Liver (tissue), 9 donors: Measurements from ENCODE around the gene NCAM1. TPM values are rescaled to one million over a fixed set of nuclear protein-coding genes. Genes with fewer than 3 reads are reported as not detected.

Source experiments
- DNase-seq: peaks from one replicate; pipeline ENCODE4 v3.0.0-alpha.2; 2017; ENCODE audit warnings: low spot score
- H3K27ac ChIP-seq, 2 donors: one replicate each; pipeline ENCODE4 v1.7.0; 2013; ENCODE audit warnings: inconsistent platforms in 2 of 2, low read length in 2 of 2, control low read depth in 1 of 2, low read depth in 1 of 2, mild to moderate bottlenecking in 1 of 2
- H3K27me3 ChIP-seq, 4 donors: one replicate each; pipeline versions ENCODE4 v1.6.1 to v1.7.0; 2013; ENCODE audit warnings: low read length in 3 of 4, inconsistent platforms in 1 of 4, mild to moderate bottlenecking in 1 of 4, moderate library complexity in 1 of 4; ENCODE audit not compliant: control insufficient read depth in 4 of 4, insufficient read depth in 4 of 4
- H3K36me3 ChIP-seq, 4 donors: one replicate each; pipeline versions ENCODE4 v1.6.1 to v1.7.0; 2013; ENCODE audit warnings: low read length in 3 of 4, mild to moderate bottlenecking in 3 of 4, low read depth in 1 of 4, moderate library complexity in 1 of 4; ENCODE audit not compliant: control insufficient read depth in 4 of 4, insufficient read depth in 3 of 4
- H3K4me1 ChIP-seq, 4 donors: one replicate each; pipeline versions ENCODE4 v1.6.1 to v1.7.0; 2013; ENCODE audit warnings: low read length in 3 of 4, mild to moderate bottlenecking in 3 of 4, moderate library complexity in 1 of 4; ENCODE audit not compliant: control insufficient read depth in 4 of 4, insufficient read depth in 4 of 4
- H3K4me3 ChIP-seq, 3 donors: one replicate each; pipeline versions ENCODE4 v1.6.1 to v1.7.0; 2013; ENCODE audit warnings: low read length in 3 of 3, control low read depth in 1 of 3, low read depth in 1 of 3, mild to moderate bottlenecking in 1 of 3
- H3K9ac ChIP-seq, 2 donors: one replicate each; pipeline ENCODE4 v1.7.0; 2013; ENCODE audit warnings: low read length in 2 of 2, mild to moderate bottlenecking in 2 of 2, moderate library complexity in 2 of 2, control low read depth in 1 of 2, low read depth in 1 of 2
- H3K9me3 ChIP-seq, 4 donors: one replicate each; pipeline versions ENCODE4 v1.6.1 to v1.7.0; 2013; ENCODE audit warnings: low read length in 3 of 4; ENCODE audit not compliant: control insufficient read depth in 4 of 4
- EGR1 ChIP-seq, 2 donors: IDR thresholded peaks; 2 replicates each; pipeline ENCODE4 v1.6.1; 2016 to 2018; ENCODE audit warnings: antibody characterized with exemption in 2 of 2, low read depth in 2 of 2
- FOXA1 ChIP-seq: IDR thresholded peaks from 2 replicates; pipeline ENCODE4 v1.6.1; 2016; ENCODE audit warnings: antibody characterized with exemption
- FOXA2 ChIP-seq: IDR thresholded peaks from 2 replicates; pipeline ENCODE4 v1.6.1; 2016; ENCODE audit warnings: antibody characterized with exemption
- GABPA ChIP-seq, 2 donors: IDR thresholded peaks in 1 of 2; conservative IDR thresholded peaks in 1 of 2; 2 replicates each; pipeline ENCODE4 v1.6.1; 2016; ENCODE audit warnings: antibody characterized with exemption in 2 of 2, mild to moderate bottlenecking in 1 of 2, moderate library complexity in 1 of 2
- HNF4A ChIP-seq, 2 donors: conservative IDR thresholded peaks; 2 replicates each; pipeline ENCODE4 v1.6.1; 2016; ENCODE audit warnings: antibody characterized with exemption in 2 of 2, mild to moderate bottlenecking in 2 of 2
- HNF4G ChIP-seq: IDR thresholded peaks from 2 replicates; pipeline ENCODE4 v1.6.1; 2016; ENCODE audit warnings: antibody characterized with exemption
- JUND ChIP-seq, 2 donors: IDR thresholded peaks; 2 replicates each; pipeline ENCODE4 v1.6.1; 2016; ENCODE audit warnings: antibody characterized with exemption in 2 of 2
- MAX ChIP-seq: IDR thresholded peaks from 2 replicates; pipeline ENCODE4 v1.6.1; 2016; ENCODE audit warnings: antibody characterized with exemption
- NR2F2 ChIP-seq: IDR thresholded peaks from 2 replicates; pipeline ENCODE4 v1.6.1; 2016; ENCODE audit warnings: antibody characterized with exemption
- RAD21 ChIP-seq, 2 donors: IDR thresholded peaks; 2 replicates each; pipeline ENCODE4 v1.6.1; 2016; ENCODE audit warnings: antibody characterized with exemption in 2 of 2, mild to moderate bottlenecking in 2 of 2
- RXRA ChIP-seq, 2 donors: IDR thresholded peaks; 2 replicates each; pipeline ENCODE4 v1.6.1; 2017 to 2018; ENCODE audit warnings: antibody characterized with exemption in 2 of 2, mild to moderate bottlenecking in 1 of 2
- SP1 ChIP-seq: IDR thresholded peaks from 2 replicates; pipeline ENCODE4 v1.6.1; 2018; ENCODE audit warnings: antibody characterized with exemption, mild to moderate bottlenecking
- TAF1 ChIP-seq: conservative IDR thresholded peaks from 2 replicates; pipeline ENCODE4 v1.6.1; 2016; ENCODE audit warnings: antibody characterized with exemption, mild to moderate bottlenecking
- YY1 ChIP-seq: IDR thresholded peaks from 2 replicates; pipeline ENCODE4 v1.6.1; 2016; ENCODE audit warnings: antibody characterized with exemption, mild to moderate bottlenecking
- ZBTB33 ChIP-seq: IDR thresholded peaks from 2 replicates; pipeline ENCODE4 v1.6.1; 2016; ENCODE audit warnings: antibody characterized with exemption
- WGBS: extraction: QIAGEN DNeasy Blood & Tissue Kit; methylation state at CpG from one replicate; pipeline ENCODE4 v1.1.7; 2013; 5-methylcytosine and 5-hydroxymethylcytosine counted together
- polyA plus RNA-seq, 2 donors: library from polyadenylated mRNA; stranded (reverse) in 1 of 2; unstranded in 1 of 2; fragments of 200-250 nt in 1 of 2; fragments of >200 nt in 1 of 2; fragmentation: Nextera tagmentation in 1 of 2; extraction: Ambion mirVana in 1 of 2; gene quantifications; one replicate each; pipeline versions ENCODE4 v1.2.1 to v1.2.3, GENCODE V29; 2013 to 2015
- total RNA-seq, 2 donors: library from RNA; depleted of rRNA; stranded (reverse); fragments of >200 nt; gene quantifications; one replicate each; pipeline ENCODE4 v1.2.3, GENCODE V29; 2014
- TF ChIP-seq, protein P1 (sequence below): fragments of 150-350 bp; IDR thresholded peaks from 2 replicates; pipeline ENCODE4 v1.5.1; 2017; ENCODE audit warnings: improper control_type of control experiment, low read depth, low read length; ENCODE audit not compliant: missing input control
- TF ChIP-seq, protein P2 (sequence below): IDR thresholded peaks from 2 replicates; pipeline ENCODE4 v1.6.1; 2016; ENCODE audit warnings: antibody characterized with exemption
- donor health status: healthy.
- donor health status: healthy.
- donor health status: healthy.
- donor health status: healthy.
- donor health status: healthy.

Gene NCAM1
- total and polyA plus RNA-seq, 4 donors, result 0.65 to 2.1 (median 0.88) TPM

GRCh38 chr11:113148076-113148475 is 186.9 kb downstream of the NCAM1 start:
- no peaks in the 10 kb centered on the region for H3K27me3 ChIP-seq
- H3K4me3 ChIP-seq, result no peak overlapping the region
- 79% methylated on average over 9 of the region's 9 CpGs for WGBS
- no peaks in the 10 kb centered on the region for H3K36me3 ChIP-seq
- no peak overlapping the region for H3K9ac ChIP-seq
- DNase-seq, result no peak
- TF ChIP-seq EGR1 (IDR thresholded peaks at IDR 0.05; ENCODE audit: low read depth in 2 of 2), result no peak
- no peak for TF ChIP-seq HNF4A (conservative IDR thresholded peaks at IDR 0.05)
- TF ChIP-seq TAF1, result no peak
- no peak for TF ChIP-seq ZBTB33
- TF ChIP-seq JUND (IDR thresholded peaks at IDR 0.05), result no peak
- no peak for TF ChIP-seq GABPA (IDR thresholded peaks at IDR 0.05 in 1 of 2, conservative IDR thresholded peaks at IDR 0.05 in 1 of 2)
- no peak for TF ChIP-seq YY1
- no peak for TF ChIP-seq RAD21 (IDR thresholded peaks at IDR 0.05)
- TF ChIP-seq MAX, result no peak
- TF ChIP-seq, protein P1, sequence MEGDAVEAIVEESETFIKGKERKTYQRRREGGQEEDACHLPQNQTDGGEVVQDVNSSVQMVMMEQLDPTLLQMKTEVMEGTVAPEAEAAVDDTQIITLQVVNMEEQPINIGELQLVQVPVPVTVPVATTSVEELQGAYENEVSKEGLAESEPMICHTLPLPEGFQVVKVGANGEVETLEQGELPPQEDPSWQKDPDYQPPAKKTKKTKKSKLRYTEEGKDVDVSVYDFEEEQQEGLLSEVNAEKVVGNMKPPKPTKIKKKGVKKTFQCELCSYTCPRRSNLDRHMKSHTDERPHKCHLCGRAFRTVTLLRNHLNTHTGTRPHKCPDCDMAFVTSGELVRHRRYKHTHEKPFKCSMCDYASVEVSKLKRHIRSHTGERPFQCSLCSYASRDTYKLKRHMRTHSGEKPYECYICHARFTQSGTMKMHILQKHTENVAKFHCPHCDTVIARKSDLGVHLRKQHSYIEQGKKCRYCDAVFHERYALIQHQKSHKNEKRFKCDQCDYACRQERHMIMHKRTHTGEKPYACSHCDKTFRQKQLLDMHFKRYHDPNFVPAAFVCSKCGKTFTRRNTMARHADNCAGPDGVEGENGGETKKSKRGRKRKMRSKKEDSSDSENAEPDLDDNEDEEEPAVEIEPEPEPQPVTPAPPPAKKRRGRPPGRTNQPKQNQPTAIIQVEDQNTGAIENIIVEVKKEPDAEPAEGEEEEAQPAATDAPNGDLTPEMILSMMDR, result no peak
- no peak for TF ChIP-seq FOXA2
- no peaks in the 10 kb centered on the region for H3K4me1 ChIP-seq
- H3K27ac ChIP-seq, result no peak overlapping the region
- no peaks in the 10 kb centered on the region for H3K9me3 ChIP-seq

DNA sequence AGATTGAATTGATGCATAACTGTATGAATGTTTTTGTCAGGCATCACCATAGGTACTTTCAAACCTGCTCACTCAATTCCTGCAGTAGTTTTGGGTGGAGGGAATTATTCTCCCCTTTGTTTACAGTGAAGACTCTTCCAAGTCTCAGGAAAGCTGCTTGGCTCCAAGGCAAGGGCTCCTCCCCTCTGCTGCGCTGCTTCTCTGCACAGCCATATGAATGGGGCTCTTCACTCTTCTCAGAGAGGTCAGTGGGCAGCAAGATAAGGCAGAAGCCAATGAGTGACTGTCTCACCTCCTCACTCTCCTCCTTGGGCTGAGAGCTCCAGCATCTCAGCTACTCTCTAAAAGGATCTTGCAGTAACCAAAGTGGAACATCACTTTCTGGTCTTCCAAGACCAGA is 187.4 kb downstream of the NCAM1 start:
- H3K9ac ChIP-seq, result no peak overlapping the region
- no peak overlapping the region for H3K27ac ChIP-seq
- TF ChIP-seq NR2F2 (no peak), TAF1 (no peak), MAX (no peak), YY1 (no peak), RXRA (IDR thresholded peaks at IDR 0.05) (no peak)
- TF ChIP-seq, protein P2, sequence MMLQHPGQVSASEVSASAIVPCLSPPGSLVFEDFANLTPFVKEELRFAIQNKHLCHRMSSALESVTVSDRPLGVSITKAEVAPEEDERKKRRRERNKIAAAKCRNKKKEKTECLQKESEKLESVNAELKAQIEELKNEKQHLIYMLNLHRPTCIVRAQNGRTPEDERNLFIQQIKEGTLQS, result no peak
- no peaks in the 10 kb centered on the region for H3K27me3 ChIP-seq
- H3K9me3 ChIP-seq, result no peaks in the 10 kb centered on the region
- 80% methylated on average over 1 of the region's 1 CpG for WGBS
- H3K36me3 ChIP-seq, result no peaks in the 10 kb centered on the region
- DNase-seq, result no peak
- H3K4me3 ChIP-seq, result no peak overlapping the region
- H3K4me1 ChIP-seq, result no peaks in the 10 kb centered on the region

GRCh38 chr11:113151521-113151920 is 190.3 kb downstream of the NCAM1 start:
- no peak for DNase-seq
- H3K4me1 ChIP-seq, result peaks cover 0 to 1% (median 0%) of the 10 kb centered on the region in 4 donors
- H3K36me3 ChIP-seq, result no peaks in the 10 kb centered on the region
- 73% methylated on average over 4 of the region's 4 CpGs for WGBS
- H3K27me3 ChIP-seq, result peaks cover 0 to 4% (median 0%) of the 10 kb centered on the region in 4 donors
- no peak overlapping the region for H3K27ac ChIP-seq
- H3K4me3 ChIP-seq, result no peak overlapping the region
- TF ChIP-seq MAX (no peak), ZBTB33 (no peak), TAF1 (no peak), HNF4A (conservative IDR thresholded peaks at IDR 0.05) (no peak), HNF4G (no peak), GABPA (IDR thresholded peaks at IDR 0.05 in 1 of 2, conservative IDR thresholded peaks at IDR 0.05 in 1 of 2) (no peak), EGR1 (IDR thresholded peaks at IDR 0.05; ENCODE audit: low read depth in 2 of 2) (no peak), RXRA (IDR thresholded peaks at IDR 0.05) (no peak), SP1 (no peak), FOXA1 (no peak), NR2F2 (no peak), RAD21 (IDR thresholded peaks at IDR 0.05) (no peak)
- TF ChIP-seq, protein P1, result no peak
- H3K9me3 ChIP-seq, result no peaks in the 10 kb centered on the region
- H3K9ac ChIP-seq, result no peak overlapping the region
